GM23338 (cell line): ENCODE measurements around the gene WDR44.

Experiments used
- CREB1 ChIP-seq: fragments of 250-450 bp; sonication (Bioruptor Pico); IDR thresholded peaks from 2 replicates; pipeline ENCODE4 v1.5.0; 2020; ENCODE audit warnings: low read depth, mild to moderate bottlenecking, moderate library complexity
- CTCF ChIP-seq, 2 experiments: fragments of 200-600 bp in 1 of 2; sonication (generic) in 1 of 2; conservative IDR thresholded peaks; 2 replicates each; pipeline versions ENCODE4 v1.5.1 to v1.6.1; 2016 to 2017; ENCODE audit warnings: antibody characterized with exemption in 2 of 2, low read depth in 2 of 2, mild to moderate bottlenecking in 2 of 2, moderate library complexity in 1 of 2
- EZH2 ChIP-seq: fragments of 200-600 bp; sonication (generic); IDR thresholded peaks from one replicate; pipeline ENCODE4 v1.8.0; 2017; ENCODE audit warnings: antibody characterized with exemption, mild to moderate bottlenecking, low read depth; ENCODE audit not compliant: unreplicated experiment
- EZH2phosphoT487 ChIP-seq: fragments of 200-600 bp; sonication (generic); IDR thresholded peaks from one replicate; pipeline ENCODE4 v1.8.1; 2018; ENCODE audit warnings: antibody characterized with exemption; ENCODE audit not compliant: unreplicated experiment
- JUNB ChIP-seq: IDR thresholded peaks from one replicate; pipeline ENCODE4 v1.6.1; 2016; ENCODE audit warnings: antibody characterized with exemption; ENCODE audit not compliant: unreplicated experiment
- NANOG ChIP-seq: IDR thresholded peaks from 2 replicates; pipeline ENCODE4 v1.6.1; 2016; ENCODE audit warnings: antibody characterized with exemption, borderline replicate concordance
- POLR2AphosphoS5 ChIP-seq: IDR thresholded peaks from 2 replicates; pipeline ENCODE4 v1.6.1; 2016; ENCODE audit warnings: antibody characterized with exemption, low read depth
- STAT1 ChIP-seq: IDR thresholded peaks from one replicate; pipeline ENCODE4 v1.6.1; 2016; ENCODE audit warnings: antibody characterized with exemption; ENCODE audit not compliant: unreplicated experiment
- ZNF114 ChIP-seq: fragments of 250-450 bp; sonication (Bioruptor Pico); IDR thresholded peaks from 2 replicates; pipeline ENCODE4 v1.5.0; 2020; ENCODE audit warnings: mild to moderate bottlenecking, moderate library complexity
- ZNF331 ChIP-seq: fragments of 250-450 bp; sonication (Bioruptor Pico); IDR thresholded peaks from 2 replicates; pipeline ENCODE4 v1.5.0; 2020; ENCODE audit warnings: low read depth, mild to moderate bottlenecking, moderate library complexity
- TF ChIP-seq, protein P1 (sequence below): IDR thresholded peaks from one replicate; pipeline ENCODE4 v1.6.1; 2018; ENCODE audit warnings: antibody characterized with exemption; ENCODE audit not compliant: unreplicated experiment
- TF ChIP-seq, protein P2 (sequence below): fragments of 250-450 bp; sonication (Bioruptor Pico); IDR thresholded peaks from 2 replicates; pipeline ENCODE4 v1.5.0; 2020; ENCODE audit warnings: mild to moderate bottlenecking, moderate library complexity

DNA sequence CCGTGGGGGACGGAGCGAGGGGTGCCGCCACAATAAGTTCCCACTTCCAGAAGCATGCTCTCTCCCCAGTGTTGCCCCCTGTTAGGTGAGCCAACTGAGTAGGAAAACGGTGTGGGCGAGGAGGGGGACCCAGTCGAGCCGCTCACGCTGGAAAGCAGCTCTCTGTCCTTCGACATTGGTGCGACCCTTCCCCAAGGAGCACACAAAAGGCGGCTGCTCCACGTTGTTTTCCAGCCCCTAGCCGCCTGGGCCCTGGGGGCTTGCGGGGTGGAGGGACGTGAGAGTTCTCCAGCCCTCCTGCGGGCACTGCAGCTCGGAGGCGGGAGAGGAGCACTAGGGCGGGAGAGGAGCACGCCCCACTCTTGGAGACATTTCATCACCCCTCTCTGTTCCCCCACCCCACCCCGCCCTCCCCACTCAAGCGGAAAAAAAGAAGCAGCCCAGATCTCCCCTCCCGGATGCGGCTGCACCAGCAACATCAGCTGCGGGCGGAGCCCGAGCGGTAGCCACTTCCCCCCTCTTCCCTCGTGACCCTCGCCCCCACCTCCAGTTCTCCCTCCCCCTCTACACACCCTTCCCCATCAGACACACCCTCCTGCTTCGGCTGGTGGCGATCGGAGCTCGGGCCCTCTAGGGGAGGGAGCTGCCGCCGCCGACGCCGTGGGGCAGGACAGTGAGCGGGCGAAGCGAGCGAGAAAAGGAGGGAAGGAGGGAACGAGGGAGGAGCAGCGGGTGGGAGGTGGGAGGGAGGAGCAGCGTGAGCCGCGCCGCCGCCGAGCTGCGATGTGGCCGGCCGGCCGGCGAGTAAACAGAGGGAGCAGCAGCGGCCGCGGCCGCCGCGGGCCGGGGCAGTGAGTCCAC lies 149.4 kb downstream of the WDR44 start, which contains the start of gene DOCK11:
- TF ChIP-seq CTCF (conservative IDR thresholded peaks at IDR 0.05; ENCODE audit: low read depth in 2 of 2), result no peak
- no peak for TF ChIP-seq EZH2phosphoT487
- no peak for TF ChIP-seq EZH2
- TF ChIP-seq ZNF114, result no peak
- no peak for TF ChIP-seq CREB1 (CRISPR knock-in tag)
- peak; percentile 66; the same call in 1 of the 2 replicates for TF ChIP-seq POLR2AphosphoS5
- TF ChIP-seq NANOG, result no peak
- TF ChIP-seq, protein P1, sequence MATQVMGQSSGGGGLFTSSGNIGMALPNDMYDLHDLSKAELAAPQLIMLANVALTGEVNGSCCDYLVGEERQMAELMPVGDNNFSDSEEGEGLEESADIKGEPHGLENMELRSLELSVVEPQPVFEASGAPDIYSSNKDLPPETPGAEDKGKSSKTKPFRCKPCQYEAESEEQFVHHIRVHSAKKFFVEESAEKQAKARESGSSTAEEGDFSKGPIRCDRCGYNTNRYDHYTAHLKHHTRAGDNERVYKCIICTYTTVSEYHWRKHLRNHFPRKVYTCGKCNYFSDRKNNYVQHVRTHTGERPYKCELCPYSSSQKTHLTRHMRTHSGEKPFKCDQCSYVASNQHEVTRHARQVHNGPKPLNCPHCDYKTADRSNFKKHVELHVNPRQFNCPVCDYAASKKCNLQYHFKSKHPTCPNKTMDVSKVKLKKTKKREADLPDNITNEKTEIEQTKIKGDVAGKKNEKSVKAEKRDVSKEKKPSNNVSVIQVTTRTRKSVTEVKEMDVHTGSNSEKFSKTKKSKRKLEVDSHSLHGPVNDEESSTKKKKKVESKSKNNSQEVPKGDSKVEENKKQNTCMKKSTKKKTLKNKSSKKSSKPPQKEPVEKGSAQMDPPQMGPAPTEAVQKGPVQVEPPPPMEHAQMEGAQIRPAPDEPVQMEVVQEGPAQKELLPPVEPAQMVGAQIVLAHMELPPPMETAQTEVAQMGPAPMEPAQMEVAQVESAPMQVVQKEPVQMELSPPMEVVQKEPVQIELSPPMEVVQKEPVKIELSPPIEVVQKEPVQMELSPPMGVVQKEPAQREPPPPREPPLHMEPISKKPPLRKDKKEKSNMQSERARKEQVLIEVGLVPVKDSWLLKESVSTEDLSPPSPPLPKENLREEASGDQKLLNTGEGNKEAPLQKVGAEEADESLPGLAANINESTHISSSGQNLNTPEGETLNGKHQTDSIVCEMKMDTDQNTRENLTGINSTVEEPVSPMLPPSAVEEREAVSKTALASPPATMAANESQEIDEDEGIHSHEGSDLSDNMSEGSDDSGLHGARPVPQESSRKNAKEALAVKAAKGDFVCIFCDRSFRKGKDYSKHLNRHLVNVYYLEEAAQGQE, result no peak
- no peak for TF ChIP-seq ZNF331
- no peak for TF ChIP-seq JUNB
- no peak for TF ChIP-seq STAT1
- TF ChIP-seq, protein P2, sequence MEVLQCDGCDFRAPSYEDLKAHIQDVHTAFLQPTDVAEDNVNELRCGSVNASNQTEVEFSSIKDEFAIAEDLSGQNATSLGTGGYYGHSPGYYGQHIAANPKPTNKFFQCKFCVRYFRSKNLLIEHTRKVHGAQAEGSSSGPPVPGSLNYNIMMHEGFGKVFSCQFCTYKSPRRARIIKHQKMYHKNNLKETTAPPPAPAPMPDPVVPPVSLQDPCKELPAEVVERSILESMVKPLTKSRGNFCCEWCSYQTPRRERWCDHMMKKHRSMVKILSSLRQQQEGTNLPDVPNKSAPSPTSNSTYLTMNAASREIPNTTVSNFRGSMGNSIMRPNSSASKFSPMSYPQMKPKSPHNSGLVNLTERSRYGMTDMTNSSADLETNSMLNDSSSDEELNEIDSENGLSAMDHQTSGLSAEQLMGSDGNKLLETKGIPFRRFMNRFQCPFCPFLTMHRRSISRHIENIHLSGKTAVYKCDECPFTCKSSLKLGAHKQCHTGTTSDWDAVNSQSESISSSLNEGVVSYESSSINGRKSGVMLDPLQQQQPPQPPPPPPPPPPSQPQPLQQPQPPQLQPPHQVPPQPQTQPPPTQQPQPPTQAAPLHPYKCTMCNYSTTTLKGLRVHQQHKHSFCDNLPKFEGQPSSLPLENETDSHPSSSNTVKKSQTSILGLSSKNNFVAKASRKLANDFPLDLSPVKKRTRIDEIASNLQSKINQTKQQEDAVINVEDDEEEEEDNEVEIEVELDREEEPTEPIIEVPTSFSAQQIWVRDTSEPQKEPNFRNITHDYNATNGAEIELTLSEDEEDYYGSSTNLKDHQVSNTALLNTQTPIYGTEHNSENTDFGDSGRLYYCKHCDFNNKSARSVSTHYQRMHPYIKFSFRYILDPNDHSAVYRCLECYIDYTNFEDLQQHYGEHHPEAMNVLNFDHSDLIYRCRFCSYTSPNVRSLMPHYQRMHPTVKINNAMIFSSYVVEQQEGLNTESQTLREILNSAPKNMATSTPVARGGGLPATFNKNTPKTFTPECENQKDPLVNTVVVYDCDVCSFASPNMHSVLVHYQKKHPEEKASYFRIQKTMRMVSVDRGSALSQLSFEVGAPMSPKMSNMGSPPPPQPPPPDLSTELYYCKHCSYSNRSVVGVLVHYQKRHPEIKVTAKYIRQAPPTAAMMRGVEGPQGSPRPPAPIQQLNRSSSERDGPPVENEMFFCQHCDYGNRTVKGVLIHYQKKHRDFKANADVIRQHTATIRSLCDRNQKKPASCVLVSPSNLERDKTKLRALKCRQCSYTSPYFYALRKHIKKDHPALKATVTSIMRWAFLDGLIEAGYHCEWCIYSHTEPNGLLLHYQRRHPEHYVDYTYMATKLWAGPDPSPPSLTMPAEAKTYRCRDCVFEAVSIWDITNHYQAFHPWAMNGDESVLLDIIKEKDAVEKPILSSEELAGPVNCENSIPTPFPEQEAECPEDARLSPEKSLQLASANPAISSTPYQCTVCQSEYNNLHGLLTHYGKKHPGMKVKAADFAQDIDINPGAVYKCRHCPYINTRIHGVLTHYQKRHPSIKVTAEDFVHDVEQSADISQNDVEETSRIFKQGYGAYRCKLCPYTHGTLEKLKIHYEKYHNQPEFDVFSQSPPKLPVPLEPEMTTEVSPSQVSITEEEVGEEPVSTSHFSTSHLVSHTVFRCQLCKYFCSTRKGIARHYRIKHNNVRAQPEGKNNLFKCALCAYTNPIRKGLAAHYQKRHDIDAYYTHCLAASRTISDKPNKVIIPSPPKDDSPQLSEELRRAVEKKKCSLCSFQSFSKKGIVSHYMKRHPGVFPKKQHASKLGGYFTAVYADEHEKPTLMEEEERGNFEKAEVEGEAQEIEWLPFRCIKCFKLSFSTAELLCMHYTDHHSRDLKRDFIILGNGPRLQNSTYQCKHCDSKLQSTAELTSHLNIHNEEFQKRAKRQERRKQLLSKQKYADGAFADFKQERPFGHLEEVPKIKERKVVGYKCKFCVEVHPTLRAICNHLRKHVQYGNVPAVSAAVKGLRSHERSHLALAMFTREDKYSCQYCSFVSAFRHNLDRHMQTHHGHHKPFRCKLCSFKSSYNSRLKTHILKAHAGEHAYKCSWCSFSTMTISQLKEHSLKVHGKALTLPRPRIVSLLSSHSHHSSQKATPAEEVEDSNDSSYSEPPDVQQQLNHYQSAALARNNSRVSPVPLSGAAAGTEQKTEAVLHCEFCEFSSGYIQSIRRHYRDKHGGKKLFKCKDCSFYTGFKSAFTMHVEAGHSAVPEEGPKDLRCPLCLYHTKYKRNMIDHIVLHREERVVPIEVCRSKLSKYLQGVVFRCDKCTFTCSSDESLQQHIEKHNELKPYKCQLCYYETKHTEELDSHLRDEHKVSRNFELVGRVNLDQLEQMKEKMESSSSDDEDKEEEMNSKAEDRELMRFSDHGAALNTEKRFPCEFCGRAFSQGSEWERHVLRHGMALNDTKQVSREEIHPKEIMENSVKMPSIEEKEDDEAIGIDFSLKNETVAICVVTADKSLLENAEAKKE (CRISPR knock-in tag), result no peak
